Mucosa of descending colon (tissue), 3 donors: ENCODE data around the gene SRD5A3. TPM values are rescaled to one million over a fixed set of nuclear protein-coding genes. Genes with fewer than 3 reads are reported as not detected.
"Not testable (repeated sequence)": the region's sequence is repeated elsewhere in the genome, so short reads cannot be mapped to it uniquely, and the experiment has no call there.

ENCODE experiments used
- ATAC-seq: fragments of 200-7000 bp; cut with Tn5 transposase; one replicate; pipeline ENCODE4 v1.9.1; 2020; ENCODE audit warnings: mild to moderate bottlenecking, moderate library complexity
- DNase-seq, 3 donors: peaks; one replicate each; pipeline ENCODE4 v3.0.0-alpha.2; 2020
- H3K36me3 ChIP-seq: fragments of 200-600 bp; one replicate; pipeline ENCODE4 v1.8.0; 2021; ENCODE audit warnings: low read depth, mild to moderate bottlenecking
- H3K4me1 ChIP-seq: fragments of 200-600 bp; one replicate; pipeline ENCODE4 v1.8.0; 2021; ENCODE audit warnings: low read depth, mild to moderate bottlenecking
- H3K4me3 ChIP-seq: fragments of 200-600 bp; one replicate; pipeline ENCODE4 v1.8.0; 2021; ENCODE audit warnings: mild to moderate bottlenecking
- H3K9me3 ChIP-seq: fragments of 200-600 bp; one replicate; pipeline ENCODE4 v1.8.0; 2021; ENCODE audit warnings: mild to moderate bottlenecking
- intact Hi-C, 2 donors: fragments of 100-400 bp; cut with DNase I in 1 of 2; cut with micrococcal nuclease in 1 of 2; formaldehyde crosslinking; loops; one replicate each; pipeline versions ENCODE4 v1.11.0 to v1.11.1; 2022; cut with DNase I, micrococcal nuclease
- total RNA-seq, 3 donors: library from RNA; stranded (reverse); fragmentation: NEBNext Ultra II Directional in 2 of 3; extraction: Animal tissue kit (Norgen Biotek cat#: 25700) in 2 of 3; gene quantifications; one replicate each; pipeline versions ENCODE4 v1.2.1 to v1.2.4, GENCODE V29; 2021 to 2023
- TF ChIP-seq, protein P1 (sequence below): fragments of 200-600 bp; IDR thresholded peaks from one replicate; pipeline ENCODE4 v1.8.0; 2022; ENCODE audit warnings: antibody characterized with exemption, mild to moderate bottlenecking
- donor health status: DM: no; HTN: no; CAD: no; lungs with moderate emphysema.
- donor health status: DM: no; HTN: no; CAD: no.
- donor health status: DM: no; HTN: yes; CAD: no.

The SRD5A3 gene
- total RNA-seq, 3 donors from 2014 or later = 5.9 to 14.7 (median 14.0) TPM

DNA sequence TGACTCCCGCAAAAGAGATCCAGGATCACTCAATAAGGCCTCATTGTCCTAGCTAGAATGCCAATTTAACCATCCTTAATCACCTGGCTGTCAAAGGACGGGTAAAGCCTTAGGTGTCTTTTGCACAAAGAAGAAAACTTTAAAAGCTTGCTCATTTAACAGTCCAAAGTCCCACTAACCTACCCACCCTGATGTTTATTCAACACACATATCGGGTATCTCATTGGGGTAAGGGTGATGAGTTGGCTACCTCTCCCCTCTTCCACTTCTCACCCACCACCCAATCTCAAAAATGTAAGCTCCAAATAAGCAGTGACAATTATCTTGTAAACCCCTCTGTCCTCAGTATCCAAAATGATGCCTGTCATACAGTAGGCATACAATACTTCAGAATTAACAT, 988 bp upstream of the SRD5A3 start:
- TF ChIP-seq, protein P1, sequence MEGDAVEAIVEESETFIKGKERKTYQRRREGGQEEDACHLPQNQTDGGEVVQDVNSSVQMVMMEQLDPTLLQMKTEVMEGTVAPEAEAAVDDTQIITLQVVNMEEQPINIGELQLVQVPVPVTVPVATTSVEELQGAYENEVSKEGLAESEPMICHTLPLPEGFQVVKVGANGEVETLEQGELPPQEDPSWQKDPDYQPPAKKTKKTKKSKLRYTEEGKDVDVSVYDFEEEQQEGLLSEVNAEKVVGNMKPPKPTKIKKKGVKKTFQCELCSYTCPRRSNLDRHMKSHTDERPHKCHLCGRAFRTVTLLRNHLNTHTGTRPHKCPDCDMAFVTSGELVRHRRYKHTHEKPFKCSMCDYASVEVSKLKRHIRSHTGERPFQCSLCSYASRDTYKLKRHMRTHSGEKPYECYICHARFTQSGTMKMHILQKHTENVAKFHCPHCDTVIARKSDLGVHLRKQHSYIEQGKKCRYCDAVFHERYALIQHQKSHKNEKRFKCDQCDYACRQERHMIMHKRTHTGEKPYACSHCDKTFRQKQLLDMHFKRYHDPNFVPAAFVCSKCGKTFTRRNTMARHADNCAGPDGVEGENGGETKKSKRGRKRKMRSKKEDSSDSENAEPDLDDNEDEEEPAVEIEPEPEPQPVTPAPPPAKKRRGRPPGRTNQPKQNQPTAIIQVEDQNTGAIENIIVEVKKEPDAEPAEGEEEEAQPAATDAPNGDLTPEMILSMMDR = no peak
- intact Hi-C loops = loop anchor here (10.0 kb wide), 2 partner anchors 50 to 210 kb away; partner anchors contain the start of gene TMEM165 (in 1 of the 2)

GRCh38 chr4:55346851-55347255, 811 bp downstream of the SRD5A3 start:
- Histone ChIP-seq H3K4me3 (peak overlapping the region; percentile 57), H3K4me1 (peaks cover 10% of the 10 kb centered on the region), H3K9me3 (no peaks in the 10 kb centered on the region), H3K36me3 (no peaks in the 10 kb centered on the region)
- TF ChIP-seq, protein P1 = no peak
- ATAC-seq = peak; percentile 16
- intact Hi-C loops = loop anchor here (10.0 kb wide), 2 partner anchors 48 to 208 kb away; partner anchors contain the start of gene TMEM165 (in 1 of the 2)
- DNase-seq = peak in 1 of 3 donors; percentile 14

More for the DNA sequence above, 988 bp upstream of the SRD5A3 start:
- no peaks in the 10 kb centered on the region for H3K36me3 ChIP-seq
- no peak overlapping the region for H3K4me3 ChIP-seq
- peaks cover 10% of the 10 kb centered on the region for H3K4me1 ChIP-seq
- no peaks in the 10 kb centered on the region for H3K9me3 ChIP-seq
- ATAC-seq = no peak
- DNase-seq = no peak

GRCh38 chr4:55347610-55348228, 1.7 kb downstream of the SRD5A3 start:
- DNase-seq = no peak
- no peaks in the 10 kb centered on the region for H3K9me3 ChIP-seq
- H3K4me1 ChIP-seq = peaks cover 10% of the 10 kb centered on the region
- ATAC-seq = no peak
- TF ChIP-seq, protein P1 = no peak
- intact Hi-C loops = loop anchor here (10.0 kb wide), 2 partner anchors 47 to 207 kb away; partner anchors contain the start of gene TMEM165 (in 1 of the 2)
- no peak overlapping the region for H3K4me3 ChIP-seq
- no peaks in the 10 kb centered on the region for H3K36me3 ChIP-seq

- DNase-seq (no peak), ATAC-seq (no peak)
- intact Hi-C loops = loop anchor here (10.0 kb wide), 2 partner anchors 46 to 206 kb away; partner anchors contain the start of gene TMEM165 (in 1 of the 2)
- peaks cover 10% of the 10 kb centered on the region for H3K4me1 ChIP-seq
- no peak overlapping the region for H3K4me3 ChIP-seq
- TF ChIP-seq, protein P1 = no peak
- H3K36me3 ChIP-seq = no peaks in the 10 kb centered on the region
- H3K9me3 ChIP-seq = no peaks in the 10 kb centered on the region
These were observed 2.4 kb downstream of the SRD5A3 start for GRCh38 chr4:55348466-55348865.

- peaks cover 10% of the 10 kb centered on the region for H3K4me1 ChIP-seq
- ATAC-seq, H3K36me3 ChIP-seq, H3K9me3 ChIP-seq, H3K4me3 ChIP-seq, DNase-seq, intact Hi-C loops: not testable (repeated sequence)
These were observed 4.8 kb downstream of the SRD5A3 start for GRCh38 chr4:55350870-55351269.

DNA sequence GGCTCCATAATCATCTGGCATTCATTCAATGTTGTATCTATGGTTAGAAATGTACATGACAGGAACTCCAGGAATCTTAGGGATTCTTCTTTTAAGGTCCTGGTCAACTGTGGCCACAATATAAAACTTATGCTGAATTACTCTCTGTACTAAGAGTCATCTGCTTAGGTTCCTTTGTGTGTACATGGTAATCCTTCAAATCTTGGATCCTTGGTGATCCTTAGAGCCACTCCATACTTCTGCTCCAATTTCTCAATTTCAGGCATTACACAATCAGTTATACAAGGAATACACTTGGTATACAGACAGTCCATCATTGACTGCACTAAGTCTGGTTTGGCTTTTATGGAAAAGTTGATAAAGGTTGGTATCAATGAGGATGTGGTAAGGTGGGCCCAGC, 5.8 kb downstream of the SRD5A3 start:
- H3K4me3 ChIP-seq = no peak overlapping the region

More for the DNA sequence above, 5.8 kb downstream of the SRD5A3 start:
- DNase-seq = no peak
- TF ChIP-seq, protein P1 = no peak
- intact Hi-C loops = no loop called here
- Histone ChIP-seq H3K36me3 (no peaks in the 10 kb centered on the region), H3K4me1 (peaks cover 10% of the 10 kb centered on the region), H3K9me3 (no peaks in the 10 kb centered on the region)
- no peak for ATAC-seq
